Loucy (cell line): ENCODE results near the gene PRSS38.

Source experiments
- H2AFZ ChIP-seq: fragments of 200-600 bp; sonication (generic); 2 replicates; pipeline ENCODE4 v1.6.0; 2016; ENCODE audit warnings: antibody characterized with exemption, mild to moderate bottlenecking, low read length, moderate library complexity
- H3F3A ChIP-seq: fragments of 200-600 bp; 2 replicates; pipeline ENCODE4 v1.6.0; 2016; ENCODE audit warnings: antibody characterized with exemption, low read depth, mild to moderate bottlenecking
- H3K27me3 ChIP-seq: fragments of 200-600 bp; sonication (generic); 2 replicates; pipeline ENCODE4 v1.6.1; 2014; ENCODE audit warnings: low read length, mild to moderate bottlenecking; ENCODE audit not compliant: insufficient read depth, poor library complexity, severe bottlenecking
- H3K36me3 ChIP-seq: fragments of 200-600 bp; sonication (generic); 2 replicates; pipeline ENCODE4 v1.6.1; 2016; ENCODE audit warnings: low read length; ENCODE audit not compliant: insufficient read depth
- H3K4me1 ChIP-seq: fragments of 200-600 bp; sonication (generic); 2 replicates; pipeline ENCODE4 v1.5.1; 2014; ENCODE audit warnings: low read length, mild to moderate bottlenecking; ENCODE audit not compliant: insufficient read depth, poor library complexity, severe bottlenecking
- H3K4me2 ChIP-seq: fragments of 200-600 bp; sonication (generic); 2 replicates; pipeline ENCODE4 v1.6.0; 2014; ENCODE audit warnings: antibody characterized with exemption, low read length, low read depth, mild to moderate bottlenecking; ENCODE audit not compliant: poor library complexity, severe bottlenecking
- H3K4me3 ChIP-seq: fragments of 200-600 bp; sonication (generic); 2 replicates; pipeline ENCODE4 v1.5.1; 2014; ENCODE audit warnings: low read length, mild to moderate bottlenecking, mixed read lengths; ENCODE audit not compliant: poor library complexity, severe bottlenecking
- H3K79me2 ChIP-seq: fragments of 200-600 bp; sonication (generic); 2 replicates; pipeline ENCODE4 v1.6.1; 2014; ENCODE audit warnings: low read length; ENCODE audit not compliant: insufficient read depth
- H3K9ac ChIP-seq: fragments of 200-600 bp; sonication (generic); 2 replicates; pipeline ENCODE4 v1.6.0; 2014; ENCODE audit warnings: mild to moderate bottlenecking, low read depth, low read length, moderate library complexity; ENCODE audit not compliant: poor library complexity, severe bottlenecking
- H3K9me2 ChIP-seq: fragments of 200-600 bp; sonication (generic); replicated peaks from 2 replicates; pipeline ENCODE4 v1.6.1; 2016; ENCODE audit warnings: low read depth, low read length, mixed read lengths
- H3K9me3 ChIP-seq: fragments of 200-600 bp; sonication (generic); 2 replicates; pipeline ENCODE4 v1.6.1; 2014; ENCODE audit warnings: mild to moderate bottlenecking, antibody characterized with exemption, low read length, low read depth; ENCODE audit not compliant: insufficient read depth
- H4K20me1 ChIP-seq: fragments of 200-600 bp; sonication (generic); 2 replicates; pipeline ENCODE4 v1.6.0; 2014; ENCODE audit warnings: antibody characterized with exemption, low read length, mild to moderate bottlenecking; ENCODE audit not compliant: insufficient read depth, poor library complexity, severe bottlenecking
- EZH2phosphoT487 ChIP-seq: fragments of 200-600 bp; IDR thresholded peaks from 2 replicates; pipeline ENCODE4 v1.6.1; 2018; ENCODE audit warnings: antibody characterized with exemption, mild to moderate bottlenecking, moderate library complexity, borderline replicate concordance
- TF ChIP-seq, protein P1 (sequence below): fragments of 200-600 bp; sonication (generic); conservative IDR thresholded peaks from 2 replicates; pipeline ENCODE4 v1.5.1; 2014; ENCODE audit warnings: mild to moderate bottlenecking, antibody characterized with exemption, low read length

The PRSS38 gene

DNA sequence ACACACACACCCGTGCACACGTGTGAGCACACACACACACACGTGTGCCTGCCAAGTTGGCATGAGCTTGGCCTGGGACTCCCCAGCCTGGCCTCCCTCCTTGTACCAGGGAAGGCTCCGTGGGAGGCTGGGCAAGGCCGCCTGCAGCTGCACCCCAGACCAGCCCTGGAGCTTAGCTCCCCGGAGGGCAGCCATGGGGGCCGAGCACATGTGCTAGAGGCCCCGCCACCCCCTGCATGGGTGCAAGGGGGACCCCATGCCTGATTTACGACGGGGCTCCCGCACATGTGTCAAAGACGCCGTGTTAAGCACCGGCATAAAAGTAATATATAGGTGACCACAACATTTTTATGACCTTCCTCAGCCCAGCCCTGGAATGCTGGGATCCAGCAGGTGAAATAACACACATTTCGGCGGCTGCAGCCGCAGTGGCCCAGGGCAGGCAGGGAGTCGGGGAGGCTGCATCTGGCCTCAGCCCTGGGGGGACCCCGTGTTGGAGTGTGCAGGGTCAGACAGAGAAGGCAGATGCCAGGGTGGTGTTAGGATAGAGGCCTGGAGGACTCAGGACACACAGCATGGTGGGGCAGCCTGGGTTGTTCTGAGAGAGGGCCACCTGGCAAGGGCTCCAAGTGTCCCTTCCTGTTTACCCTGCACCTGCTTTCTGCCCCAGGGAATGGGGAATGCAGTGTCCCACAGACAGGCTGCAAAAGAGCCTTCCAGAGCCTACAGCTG is 75.9 kb downstream of the PRSS38 start:
- Histone ChIP-seq H3K79me2 (no peaks in the 10 kb centered on the region), H3K9ac (no peak overlapping the region), H2AFZ (no peak overlapping the region), H4K20me1 (no peaks in the 10 kb centered on the region), H3K27me3 (no peaks in the 10 kb centered on the region), H3F3A (no peaks in the 10 kb centered on the region), H3K9me3 (no peaks in the 10 kb centered on the region), H3K4me1 (no peaks in the 10 kb centered on the region), H3K9me2 (no peaks in the 10 kb centered on the region), H3K4me2 (no peak overlapping the region), H3K36me3 (no peaks in the 10 kb centered on the region), H3K4me3 (no peak overlapping the region)
- TF ChIP-seq, protein P1, sequence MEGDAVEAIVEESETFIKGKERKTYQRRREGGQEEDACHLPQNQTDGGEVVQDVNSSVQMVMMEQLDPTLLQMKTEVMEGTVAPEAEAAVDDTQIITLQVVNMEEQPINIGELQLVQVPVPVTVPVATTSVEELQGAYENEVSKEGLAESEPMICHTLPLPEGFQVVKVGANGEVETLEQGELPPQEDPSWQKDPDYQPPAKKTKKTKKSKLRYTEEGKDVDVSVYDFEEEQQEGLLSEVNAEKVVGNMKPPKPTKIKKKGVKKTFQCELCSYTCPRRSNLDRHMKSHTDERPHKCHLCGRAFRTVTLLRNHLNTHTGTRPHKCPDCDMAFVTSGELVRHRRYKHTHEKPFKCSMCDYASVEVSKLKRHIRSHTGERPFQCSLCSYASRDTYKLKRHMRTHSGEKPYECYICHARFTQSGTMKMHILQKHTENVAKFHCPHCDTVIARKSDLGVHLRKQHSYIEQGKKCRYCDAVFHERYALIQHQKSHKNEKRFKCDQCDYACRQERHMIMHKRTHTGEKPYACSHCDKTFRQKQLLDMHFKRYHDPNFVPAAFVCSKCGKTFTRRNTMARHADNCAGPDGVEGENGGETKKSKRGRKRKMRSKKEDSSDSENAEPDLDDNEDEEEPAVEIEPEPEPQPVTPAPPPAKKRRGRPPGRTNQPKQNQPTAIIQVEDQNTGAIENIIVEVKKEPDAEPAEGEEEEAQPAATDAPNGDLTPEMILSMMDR, result no peak

DNA sequence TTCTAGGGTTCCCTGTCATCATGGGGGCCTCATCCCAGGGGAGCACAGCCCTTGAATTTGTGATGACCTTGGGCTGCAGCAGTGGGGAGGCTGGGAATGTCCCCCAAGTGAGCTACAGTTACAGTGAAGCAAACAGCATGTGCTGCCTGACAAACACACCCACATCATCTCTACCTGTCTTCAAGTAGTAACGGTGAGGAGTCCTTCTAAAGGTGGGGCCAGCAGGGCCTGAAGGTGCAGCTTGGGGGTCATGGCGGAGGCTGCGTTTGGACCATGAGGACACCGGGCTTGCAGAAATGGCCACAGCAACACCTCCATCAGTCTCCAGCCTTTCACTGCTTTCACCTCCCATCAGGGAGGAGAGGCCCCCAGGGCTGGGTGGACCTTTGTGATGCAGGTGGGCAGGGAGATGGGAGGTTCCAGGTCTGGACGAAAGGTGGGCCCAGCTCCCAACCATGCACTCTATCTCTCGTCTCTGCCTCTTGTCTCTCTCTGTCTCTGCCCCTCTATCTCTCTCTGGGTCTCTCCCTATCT is 76.5 kb downstream of the PRSS38 start:
- H3F3A ChIP-seq, result no peaks in the 10 kb centered on the region

DNA sequence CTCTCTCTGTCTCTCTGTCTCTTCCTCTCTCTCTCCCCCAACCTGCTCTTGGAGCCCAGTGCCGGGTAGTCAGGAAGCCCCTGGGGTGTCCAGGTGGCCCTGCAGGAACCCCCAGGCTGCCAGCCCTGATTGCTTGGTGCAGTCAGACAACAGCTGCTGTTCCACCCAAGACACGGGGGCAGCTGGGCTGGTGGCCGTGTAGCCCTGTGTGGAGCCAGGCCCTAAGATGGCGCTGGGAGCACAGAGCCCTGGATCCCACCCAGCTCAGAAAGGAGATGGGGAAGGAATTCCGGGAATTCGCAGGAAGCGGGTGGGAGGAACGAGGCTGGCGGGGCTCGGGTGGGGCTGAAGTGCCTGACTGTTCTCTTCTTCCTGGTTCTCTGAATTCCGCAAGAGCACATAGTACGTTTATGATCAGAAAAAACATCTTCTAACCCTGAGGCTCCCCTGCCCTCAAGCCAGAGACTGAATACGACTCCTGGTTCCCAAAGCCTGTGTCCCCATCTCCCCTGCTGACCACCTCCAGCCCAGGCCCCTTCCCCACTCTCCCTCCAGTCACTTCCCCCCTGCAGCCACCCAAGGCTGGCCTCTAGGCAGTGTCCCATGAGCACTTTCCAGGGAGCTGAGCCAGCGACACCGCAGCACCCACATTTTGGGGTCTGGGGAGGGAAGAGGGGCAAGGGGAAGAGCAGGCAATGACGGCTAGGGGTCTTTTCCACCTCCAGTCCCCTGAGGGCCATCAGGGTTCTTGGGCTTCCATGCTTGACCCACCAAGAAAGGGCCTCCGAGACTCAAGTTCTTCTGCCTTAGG is 77.2 kb downstream of the PRSS38 start:
- no peak overlapping the region for H2AFZ ChIP-seq
- TF ChIP-seq EZH2phosphoT487, result no peak
- TF ChIP-seq, protein P1, result no peak

More for the DNA sequence above, 76.5 kb downstream of the PRSS38 start:
- Histone ChIP-seq H3K4me2 (no peak overlapping the region), H3K79me2 (no peaks in the 10 kb centered on the region), H3K9ac (no peak overlapping the region), H3K9me2 (no peaks in the 10 kb centered on the region), H3K4me1 (no peaks in the 10 kb centered on the region), H2AFZ (no peak overlapping the region), H3K4me3 (no peak overlapping the region), H3K36me3 (no peaks in the 10 kb centered on the region), H3K9me3 (no peaks in the 10 kb centered on the region; the same call in 1 of the 2 replicates), H4K20me1 (no peaks in the 10 kb centered on the region), H3K27me3 (no peaks in the 10 kb centered on the region)
- TF ChIP-seq EZH2phosphoT487, result no peak
- TF ChIP-seq, protein P1, result no peak

More for the DNA sequence above, 77.2 kb downstream of the PRSS38 start:
- Histone ChIP-seq H3K9me2 (no peaks in the 10 kb centered on the region), H3K9me3 (no peaks in the 10 kb centered on the region; the same call in 1 of the 2 replicates), H3K79me2 (no peaks in the 10 kb centered on the region), H3K4me1 (no peaks in the 10 kb centered on the region), H3K27me3 (no peaks in the 10 kb centered on the region), H3K4me3 (no peak overlapping the region), H3K36me3 (no peaks in the 10 kb centered on the region), H3K9ac (no peak overlapping the region), H3F3A (no peaks in the 10 kb centered on the region), H4K20me1 (no peaks in the 10 kb centered on the region), H3K4me2 (no peak overlapping the region)
